Kidney (tissue), 14 donors: Measurements from ENCODE around the gene HDHD5. TPM values are rescaled to one million over a fixed set of nuclear protein-coding genes. Genes with fewer than 3 reads are reported as not detected.

Experiments
- DNase-seq, 5 donors: peaks; one replicate each; pipeline ENCODE4 v3.0.0-alpha.2; 2013 to 2020
- FAIRE-seq: peaks from 2 replicates; lab custom pipeline; 2012; peaks lifted over from hg19 to GRCh38; lab: Jason Lieb, UNC
- H3K27ac ChIP-seq, 2 donors: one replicate each; pipeline ENCODE4 v1.7.0; 2013; ENCODE audit warnings: low read depth in 2 of 2, low read length in 2 of 2, inconsistent platforms in 1 of 2
- H3K27me3 ChIP-seq: one replicate; pipeline ENCODE4 v1.7.1; 2013; ENCODE audit warnings: low read length, inconsistent platforms; ENCODE audit not compliant: control insufficient read depth, insufficient read depth
- H3K36me3 ChIP-seq, 3 donors: one replicate each; pipeline versions ENCODE4 v1.7.0 to v1.7.1; 2013; ENCODE audit warnings: low read length in 3 of 3, control low read depth in 1 of 3, inconsistent platforms in 1 of 3; ENCODE audit not compliant: insufficient read depth in 3 of 3, control insufficient read depth in 2 of 3
- H3K4me1 ChIP-seq, 3 donors: one replicate each; pipeline versions ENCODE4 v1.7.0 to v1.7.1; 2013; ENCODE audit warnings: low read length in 3 of 3, inconsistent platforms in 1 of 3, low read depth in 1 of 3; ENCODE audit not compliant: control insufficient read depth in 2 of 3, insufficient read depth in 2 of 3
- H3K4me3 ChIP-seq, 3 donors: one replicate each; pipeline versions ENCODE4 v1.7.0 to v1.8.1; 2013; ENCODE audit warnings: low read length in 3 of 3, control low read depth in 1 of 3, inconsistent platforms in 1 of 3
- H3K9ac ChIP-seq, 3 donors: one replicate each; pipeline versions ENCODE4 v1.7.0 to v1.7.1; 2013; ENCODE audit warnings: low read length in 3 of 3, control low read depth in 1 of 3, inconsistent platforms in 1 of 3
- H3K9me3 ChIP-seq, 3 donors: one replicate each; pipeline versions ENCODE4 v1.7.0 to v1.7.1; 2013; ENCODE audit warnings: low read length in 3 of 3, control low read depth in 1 of 3, inconsistent platforms in 1 of 3; ENCODE audit not compliant: control insufficient read depth in 2 of 3, insufficient read depth in 1 of 3
- intact Hi-C: fragments of 100-400 bp; cut with DNase I; formaldehyde crosslinking; loops from one replicate; pipeline ENCODE4 v1.11.1; 2022
- polyA plus RNA-seq: library from polyadenylated mRNA; stranded (reverse); fragments of 350-450 nt; fragmentation: Illumina TruSeq; extraction: RNeasy Lipid Tissue Mini Kit (QIAGEN cat#74804); gene quantifications from one replicate; pipeline ENCODE4 v1.2.3, GENCODE V29; 2014; ENCODE audit warnings: low read depth, low replicate concordance; ENCODE audit not compliant: insufficient read depth
- total RNA-seq: library from RNA; stranded (reverse); fragmentation: NEBNext Ultra II Directional; extraction: Animal tissue kit (Norgen Biotek cat#: 25700); gene quantifications from one replicate; pipeline ENCODE4 v1.2.1, GENCODE V29; 2021
- TF ChIP-seq, protein P1 (sequence below): IDR thresholded peaks from 3 replicates; pipeline ENCODE4 v1.5.1; 2012; ENCODE audit warnings: mild to moderate bottlenecking, moderate library complexity, borderline replicate concordance; ENCODE audit not compliant: insufficient read depth; ENCODE audit errors: extremely low read depth
- donor health status: control.
- donor health status: control.
- donor health status: control.
- donor health status: control.
- donor health status: control.
- donor health status: DM: yes; HTN: yes; CAD: no.
- donor health status: Normal renal cell carcinoma (clear cell type).

The HDHD5 gene
- total and polyA plus RNA-seq, 2 donors from 2014 or later = 27.5 to 39.8 TPM

DNA sequence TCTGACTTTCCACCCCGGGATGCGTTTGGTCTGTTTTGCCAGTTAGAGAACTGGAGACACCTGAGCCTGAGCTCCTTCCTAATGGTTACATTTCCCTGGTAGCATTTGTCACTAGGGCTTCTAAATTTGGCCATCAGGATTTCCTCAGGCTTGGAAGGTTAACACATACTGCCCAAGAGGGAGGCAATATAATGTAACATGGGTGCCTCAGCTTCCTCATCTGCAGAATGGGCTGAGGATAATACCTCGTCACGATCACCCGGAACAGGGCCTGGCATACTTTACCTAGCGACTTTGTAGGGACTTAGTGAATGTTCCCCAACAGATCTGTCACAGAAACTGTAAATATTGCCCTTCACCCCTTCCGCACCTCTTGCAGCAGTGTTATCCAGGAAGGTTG is 63.0 kb downstream of the HDHD5 start:
- DNase-seq (no peak), FAIRE-seq (no peak)
- Histone ChIP-seq H3K4me1 (no peaks in the 10 kb centered on the region), H3K4me3 (no peak overlapping the region), H3K9me3 (no peaks in the 10 kb centered on the region), H3K27ac (no peak overlapping the region), H3K9ac (no peak overlapping the region), H3K36me3 (peaks cover 2 to 28% (median 13%) of the 10 kb centered on the region in 3 donors), H3K27me3 (no peaks in the 10 kb centered on the region)
- intact Hi-C loops = no loop called here
- TF ChIP-seq, protein P1, sequence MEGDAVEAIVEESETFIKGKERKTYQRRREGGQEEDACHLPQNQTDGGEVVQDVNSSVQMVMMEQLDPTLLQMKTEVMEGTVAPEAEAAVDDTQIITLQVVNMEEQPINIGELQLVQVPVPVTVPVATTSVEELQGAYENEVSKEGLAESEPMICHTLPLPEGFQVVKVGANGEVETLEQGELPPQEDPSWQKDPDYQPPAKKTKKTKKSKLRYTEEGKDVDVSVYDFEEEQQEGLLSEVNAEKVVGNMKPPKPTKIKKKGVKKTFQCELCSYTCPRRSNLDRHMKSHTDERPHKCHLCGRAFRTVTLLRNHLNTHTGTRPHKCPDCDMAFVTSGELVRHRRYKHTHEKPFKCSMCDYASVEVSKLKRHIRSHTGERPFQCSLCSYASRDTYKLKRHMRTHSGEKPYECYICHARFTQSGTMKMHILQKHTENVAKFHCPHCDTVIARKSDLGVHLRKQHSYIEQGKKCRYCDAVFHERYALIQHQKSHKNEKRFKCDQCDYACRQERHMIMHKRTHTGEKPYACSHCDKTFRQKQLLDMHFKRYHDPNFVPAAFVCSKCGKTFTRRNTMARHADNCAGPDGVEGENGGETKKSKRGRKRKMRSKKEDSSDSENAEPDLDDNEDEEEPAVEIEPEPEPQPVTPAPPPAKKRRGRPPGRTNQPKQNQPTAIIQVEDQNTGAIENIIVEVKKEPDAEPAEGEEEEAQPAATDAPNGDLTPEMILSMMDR = no peak

DNA sequence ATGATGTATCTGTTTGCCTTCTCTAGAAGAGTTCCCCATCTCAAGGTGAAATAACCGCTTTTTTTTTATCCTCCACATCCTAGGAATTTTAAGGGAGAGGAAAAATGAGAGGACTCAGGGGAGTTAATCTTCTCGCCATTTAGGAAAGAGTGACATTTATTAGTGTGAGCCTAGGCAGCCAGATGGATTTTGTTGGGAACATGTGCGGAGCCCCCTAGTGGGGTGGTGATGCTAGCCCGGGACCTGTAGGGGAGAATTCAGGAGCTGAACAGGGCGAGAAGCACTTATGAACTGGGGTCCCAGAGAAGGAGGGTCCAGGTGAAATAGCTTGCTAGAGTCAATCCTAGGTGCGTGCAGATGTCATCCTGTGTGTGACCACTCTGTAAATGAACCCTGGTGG is 63.5 kb downstream of the HDHD5 start:
- no peak for FAIRE-seq
- no peak overlapping the region for H3K27ac ChIP-seq
- H3K36me3 ChIP-seq = peaks cover 2 to 23% (median 9%) of the 10 kb centered on the region in 3 donors
- no peaks in the 10 kb centered on the region for H3K27me3 ChIP-seq
- H3K4me1 ChIP-seq = no peaks in the 10 kb centered on the region
- DNase-seq = peak in 1 of 5 donors; percentile 10
- intact Hi-C loops = no loop called here
- no peak overlapping the region for H3K4me3 ChIP-seq
- no peak overlapping the region for H3K9ac ChIP-seq
- TF ChIP-seq, protein P1 = no peak
- no peaks in the 10 kb centered on the region for H3K9me3 ChIP-seq

DNA sequence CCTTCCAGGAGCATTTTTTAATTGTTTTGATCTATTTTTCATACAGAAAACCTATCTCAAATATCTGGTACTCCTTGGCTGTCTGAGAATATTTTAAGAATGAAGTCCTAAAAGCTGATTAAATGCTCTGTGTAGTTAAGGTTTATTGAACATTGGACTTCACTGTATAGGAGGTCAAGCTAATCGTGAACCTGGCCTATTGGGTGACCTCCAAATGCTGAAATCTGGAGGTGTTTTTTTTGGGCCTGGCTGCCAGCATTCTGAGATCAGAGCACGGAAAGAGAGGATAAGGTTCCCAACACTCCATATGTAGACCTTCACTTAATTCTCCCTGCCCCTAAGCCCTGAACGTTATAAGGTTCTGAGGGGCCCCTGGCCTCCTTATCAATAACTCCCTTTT is 66.0 kb downstream of the HDHD5 start:
- Histone ChIP-seq H3K9ac (no peak overlapping the region), H3K4me3 (no peak overlapping the region), H3K27me3 (no peaks in the 10 kb centered on the region), H3K36me3 (peaks cover 0 to 3% (median 0%) of the 10 kb centered on the region in 3 donors), H3K27ac (no peak overlapping the region), H3K9me3 (no peaks in the 10 kb centered on the region), H3K4me1 (no peaks in the 10 kb centered on the region)
- DNase-seq (peak in 1 of 5 donors; percentile 5), FAIRE-seq (no peak)
- intact Hi-C loops = no loop called here
- TF ChIP-seq, protein P1 = no peak

DNA sequence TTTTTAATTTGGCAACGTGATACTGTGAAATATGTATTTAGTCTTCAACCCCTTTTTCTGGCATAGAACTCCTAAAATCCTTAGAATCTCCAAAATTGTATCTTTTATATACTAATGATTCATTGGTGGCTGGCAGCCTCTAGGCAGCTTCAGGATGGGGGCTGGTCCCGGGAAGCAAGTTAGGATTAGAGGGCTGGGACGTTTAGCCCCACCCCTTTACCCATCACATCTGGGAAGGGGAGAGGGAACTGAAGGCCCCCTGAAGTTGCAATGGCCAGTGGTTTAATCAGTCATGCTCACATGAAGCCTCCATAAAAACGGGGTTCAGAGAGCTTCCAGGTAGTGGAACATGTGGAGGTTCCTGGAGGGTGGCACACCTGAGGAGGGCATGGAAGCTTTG is 67.2 kb downstream of the HDHD5 start:
- Histone ChIP-seq H3K9ac (no peak overlapping the region), H3K4me3 (no peak overlapping the region), H3K36me3 (no peaks in the 10 kb centered on the region), H3K4me1 (no peaks in the 10 kb centered on the region), H3K27me3 (no peaks in the 10 kb centered on the region), H3K27ac (no peak overlapping the region), H3K9me3 (no peaks in the 10 kb centered on the region)
- intact Hi-C loops = no loop called here
- DNase-seq = peak in 1 of 5 donors; percentile 13
- TF ChIP-seq, protein P1 = no peak
- no peak for FAIRE-seq
